A673 (cell line): ENCODE data around the gene S100Z. TPM values are rescaled to one million over a fixed set of nuclear protein-coding genes. Genes with fewer than 3 reads are reported as not detected.
"Not testable (repeated sequence)": the region's sequence is repeated elsewhere in the genome, so short reads cannot be mapped to it uniquely, and the experiment has no call there.

Experiments
- BruUV-seq: library from RNA; stranded (reverse); fragments of 400-500 nt; replicated peaks from 2 replicates; lab custom pipeline; 2021; lab: Mats Ljungman, UMichigan
- CTCF ChIA-PET: fragments of 300-600 bp; sonication (Branson Sonifier 250); formaldehyde crosslinking; loops from one replicate; lab custom pipeline; 2022; ENCODE audit warnings: antibody characterized with exemption; lab: Charles Lee
- POLR2A ChIA-PET: fragments of 300-600 bp; sonication (Branson Sonifier 250); formaldehyde crosslinking; loops from one replicate; lab custom pipeline; 2022; ENCODE audit warnings: antibody characterized with exemption; ENCODE audit not compliant: low non-redundant PET; lab: Charles Lee
- DNase-seq: peaks from one replicate; pipeline ENCODE4 v3.0.0-alpha.2; 2015; ENCODE audit warnings: low spot score
- H3K27ac ChIP-seq: fragments of 200-600 bp; sonication (generic); 2 replicates; pipeline ENCODE4 v1.5.1; 2016; ENCODE audit warnings: mixed run types, low read depth, mild to moderate bottlenecking, mixed read lengths, antibody characterized with exemption, low read length; ENCODE audit not compliant: poor library complexity, severe bottlenecking
- H3K27me3 ChIP-seq: fragments of 200-600 bp; sonication (generic); replicated peaks from 2 replicates; pipeline ENCODE4 v1.6.1; 2017; ENCODE audit warnings: mixed run types, low read depth, mild to moderate bottlenecking, mixed read lengths, antibody characterized with exemption, low read length; ENCODE audit not compliant: insufficient read depth, poor library complexity
- H3K36me3 ChIP-seq: fragments of 200-600 bp; sonication (generic); 2 replicates; pipeline ENCODE4 v1.6.1; 2016; ENCODE audit warnings: mixed run types, mild to moderate bottlenecking, mixed read lengths, antibody characterized with exemption, low read length; ENCODE audit not compliant: insufficient read depth, poor library complexity, severe bottlenecking
- H3K4me1 ChIP-seq: fragments of 200-600 bp; sonication (generic); 2 replicates; pipeline ENCODE4 v1.6.1; 2017; ENCODE audit warnings: mixed run types, mild to moderate bottlenecking, mixed read lengths, antibody characterized with exemption, low read length; ENCODE audit not compliant: insufficient read depth, poor library complexity, severe bottlenecking
- H3K4me3 ChIP-seq: fragments of 200-600 bp; sonication (generic); 2 replicates; pipeline ENCODE4 v1.5.1; 2016; ENCODE audit warnings: low read depth, mixed run types, mild to moderate bottlenecking, mixed read lengths, low read length; ENCODE audit not compliant: poor library complexity, severe bottlenecking
- H3K9me3 ChIP-seq: fragments of 200-600 bp; sonication (generic); 2 replicates; pipeline ENCODE4 v1.6.1; 2016; ENCODE audit warnings: mixed run types, low read depth, mild to moderate bottlenecking, mixed read lengths, antibody characterized with exemption, low read length; ENCODE audit not compliant: poor library complexity, severe bottlenecking
- CTCF ChIP-seq: fragments of 300-800, 200-600 bp; sonication (generic); conservative IDR thresholded peaks from 2 replicates; pipeline ENCODE4 v1.5.1; 2017; ENCODE audit warnings: low read depth, mild to moderate bottlenecking, antibody characterized with exemption, low read length, moderate library complexity, mixed read lengths
- EZH2 ChIP-seq: fragments of 200-600 bp; sonication (generic); IDR thresholded peaks from 2 replicates; pipeline ENCODE4 v1.6.1; 2017; ENCODE audit warnings: borderline replicate concordance, low read depth, mild to moderate bottlenecking, mixed read lengths, antibody characterized with exemption, low read length; ENCODE audit not compliant: poor library complexity, severe bottlenecking
- intact Hi-C: fragments of 100-400 bp; cut with micrococcal nuclease; formaldehyde crosslinking; loops from one replicate; pipeline ENCODE4 v1.10.0; 2022; ENCODE audit not compliant: unreplicated experiment
- total RNA-seq: library from RNA; stranded (reverse); gene quantifications from 2 replicates; pipeline ENCODE4 v1.2.3, GENCODE V29; 2021

The S100Z gene
- total RNA-seq, 1 experiment from 2014 or later = not detected

GRCh38 chr5:76850543-76851145 lies 830 bp downstream of the S100Z start:
- ChIA-PET POLR2A (no interaction called here), CTCF (no interaction called here)
- no peaks in the 10 kb centered on the region for H3K36me3 ChIP-seq
- no peak overlapping the region for H3K27ac ChIP-seq
- H3K4me3 ChIP-seq = no peak overlapping the region
- no peaks in the 10 kb centered on the region for H3K4me1 ChIP-seq
- no peak for DNase-seq
- TF ChIP-seq CTCF (no peak), EZH2 (no peak)
- intact Hi-C loops = no loop called here
- no peaks in the 10 kb centered on the region for H3K9me3 ChIP-seq
- no peaks in the 10 kb centered on the region for H3K27me3 ChIP-seq
- BruUV-seq = no TSS peak

- ChIA-PET CTCF (no interaction called here), POLR2A (no interaction called here)
- DNase-seq = no peak
- no peaks in the 10 kb centered on the region for H3K9me3 ChIP-seq
- H3K27me3 ChIP-seq = no peaks in the 10 kb centered on the region
- H3K4me3 ChIP-seq = no peak overlapping the region
- no TSS peak for BruUV-seq
- no peak for TF ChIP-seq EZH2
- TF ChIP-seq CTCF = no peak
- no peaks in the 10 kb centered on the region for H3K36me3 ChIP-seq
- H3K4me1 ChIP-seq = no peaks in the 10 kb centered on the region
- no peak overlapping the region for H3K27ac ChIP-seq
- intact Hi-C loops = no loop called here
Observed at GRCh38 chr5:76851728-76852369, 2.0 kb downstream of the S100Z start.

GRCh38 chr5:76852772-76853171 lies 3.0 kb downstream of the S100Z start:
- ChIA-PET POLR2A (no interaction called here), CTCF (no interaction called here)
- Histone ChIP-seq H3K4me3 (no peak overlapping the region), H3K36me3 (no peaks in the 10 kb centered on the region), H3K9me3 (no peaks in the 10 kb centered on the region), H3K27ac (no peak overlapping the region), H3K27me3 (no peaks in the 10 kb centered on the region), H3K4me1 (no peaks in the 10 kb centered on the region)
- TF ChIP-seq CTCF (no peak), EZH2 (no peak)
- intact Hi-C loops = no loop called here
- BruUV-seq = no TSS peak
- DNase-seq = no peak

- CTCF ChIA-PET, H3K4me1 ChIP-seq, intact Hi-C loops, POLR2A ChIA-PET, H3K27ac ChIP-seq, H3K9me3 ChIP-seq, H3K27me3 ChIP-seq, DNase-seq, H3K4me3 ChIP-seq, BruUV-seq, H3K36me3 ChIP-seq: not testable (repeated sequence)
Observed at GRCh38 chr5:76853741-76854140, 3.9 kb downstream of the S100Z start.
